ENCODE results near the gene ACSF2. TPM values are rescaled to one million over a fixed set of nuclear protein-coding genes. Genes with fewer than 3 reads are reported as not detected.

The ACSF2 gene
- total and polyA plus RNA-seq, 2 of the 13 experiments (the other 11 are each of a cell fraction or from before 2014, with no cell fraction given) = 87.3 to 109 TPM

GRCh38 chr17:50482516-50482915 lies 56.5 kb downstream of the ACSF2 start (continued):
- TF ChIP-seq MLLT10 (CRISPR knock-in tag; IDR thresholded peaks at IDR 0.05) (no peak), TRIM24 (CRISPR knock-in tag; IDR thresholded peaks at IDR 0.05) (no peak), EP300 (IDR thresholded peaks at IDR 0.05; ENCODE audit: low read depth in 2 of 2, low read length in 2 of 2) (no peak), EP300 (CRISPR knock-in tag; IDR thresholded peaks at IDR 0.05; ENCODE audit: borderline replicate concordance) (no peak), MAFK (conservative IDR thresholded peaks at IDR 0.05 in 1 of 2, IDR thresholded peaks at IDR 0.05 in 1 of 2; ENCODE audit: low read length in 2 of 2) (no peak), ZNF766 (CRISPR knock-in tag; IDR thresholded peaks at IDR 0.05; ENCODE audit: borderline replicate concordance) (peak; percentile 56; the same call in 1 of the 2 replicates), ZBTB20 (CRISPR knock-in tag; IDR thresholded peaks at IDR 0.05; ENCODE audit: borderline replicate concordance, low read depth) (no peak), MED1 (CRISPR knock-in tag; IDR thresholded peaks at IDR 0.05) (peak; percentile 48; the same call in 1 of the 2 replicates), CCAR2 (optimal IDR thresholded peaks at IDR 0.05; ENCODE audit: low read depth, low read length) (no peak), KAT7 (CRISPR knock-in tag; IDR thresholded peaks at IDR 0.05; ENCODE audit: borderline replicate concordance) (no peak), BCLAF1 (IDR thresholded peaks at IDR 0.05) (no peak), ZNF704 (CRISPR knock-in tag; IDR thresholded peaks at IDR 0.05; ENCODE audit: borderline replicate concordance) (no peak), SMC3 (IDR thresholded peaks at IDR 0.05; ENCODE audit: low read length) (peak; percentile 97), YEATS2 (CRISPR knock-in tag; IDR thresholded peaks at IDR 0.05; ENCODE audit: borderline replicate concordance) (peak; percentile 76; the same call in 1 of the 2 replicates), RAD51 (IDR thresholded peaks at IDR 0.05; ENCODE audit: borderline replicate concordance) (no peak), ZNF512 (CRISPR knock-in tag; IDR thresholded peaks at IDR 0.05) (no peak), KDM4B (CRISPR knock-in tag; IDR thresholded peaks at IDR 0.05) (no peak), STAT5B (CRISPR knock-in tag; IDR thresholded peaks at IDR 0.05) (no peak), NR2F2 (IDR thresholded peaks at IDR 0.05; ENCODE audit: borderline replicate concordance, low read depth) (no peak), CEBPB (IDR thresholded peaks at IDR 0.05; ENCODE audit: borderline replicate concordance, low read depth, low read length) (no peak), HOXA5 (CRISPR knock-in tag; IDR thresholded peaks at IDR 0.05) (peak; percentile 65; the same call in 1 of the 2 replicates), CEBPG (CRISPR knock-in tag; IDR thresholded peaks at IDR 0.05) (peak; percentile 48), TBP (CRISPR knock-in tag; IDR thresholded peaks at IDR 0.05) (no peak), REPIN1 (CRISPR knock-in tag; IDR thresholded peaks at IDR 0.05; ENCODE audit: borderline replicate concordance, low read depth) (no peak), ZNF775 (CRISPR knock-in tag; IDR thresholded peaks at IDR 0.05; ENCODE audit: borderline replicate concordance) (peak; percentile 93), MTA3 (CRISPR knock-in tag; IDR thresholded peaks at IDR 0.05) (no peak), GATA4 (IDR thresholded peaks at IDR 0.05; ENCODE audit: borderline replicate concordance, low read depth) (no peak), KAT8 (CRISPR knock-in tag; IDR thresholded peaks at IDR 0.05) (peak; percentile 61), ZNF20 (CRISPR knock-in tag; IDR thresholded peaks at IDR 0.05) (no peak)

Measured in HepG2 (cell line).